Measurements from ENCODE around the gene RBM33. TPM values are rescaled to one million over a fixed set of nuclear protein-coding genes. Genes with fewer than 3 reads are reported as not detected.
A peak's percentile ranks its signal among the peaks of the same experiment; 100 is the strongest.

Gene RBM33
- total RNA-seq, 1 donor = 21.9 TPM

DNA sequence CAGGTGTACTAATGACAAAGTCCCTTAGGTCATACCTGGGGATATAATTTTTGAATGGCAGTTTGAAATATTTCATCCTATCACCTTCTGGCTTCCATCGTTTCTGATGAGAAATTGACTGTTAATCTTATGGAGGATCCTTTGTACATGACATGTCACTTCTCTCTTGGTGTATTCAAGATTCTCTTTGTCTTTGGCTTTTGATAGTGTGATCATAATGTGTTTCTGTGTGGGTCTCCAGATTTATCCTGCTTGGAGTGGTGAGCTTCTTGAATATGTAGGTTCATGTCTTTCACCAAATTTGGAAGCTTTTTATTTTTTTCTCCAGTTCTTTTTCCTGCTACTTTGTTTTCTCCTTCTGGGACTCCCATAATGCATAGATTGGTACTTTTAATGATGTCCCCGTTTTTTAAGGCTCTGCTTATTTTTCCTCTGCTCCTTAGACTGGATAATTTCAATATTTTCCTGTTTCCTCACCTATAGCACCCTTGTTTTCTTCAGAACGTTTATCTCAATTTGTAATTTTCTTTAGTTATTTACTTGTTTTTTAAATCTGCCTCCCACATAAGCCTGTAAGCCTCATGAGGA lies 4.4 kb downstream of the RBM33 start:
- no peak overlapping the region for H3K4me3 ChIP-seq (ENCODE audit: low read depth, low read length)
- TF ChIP-seq, protein P1, sequence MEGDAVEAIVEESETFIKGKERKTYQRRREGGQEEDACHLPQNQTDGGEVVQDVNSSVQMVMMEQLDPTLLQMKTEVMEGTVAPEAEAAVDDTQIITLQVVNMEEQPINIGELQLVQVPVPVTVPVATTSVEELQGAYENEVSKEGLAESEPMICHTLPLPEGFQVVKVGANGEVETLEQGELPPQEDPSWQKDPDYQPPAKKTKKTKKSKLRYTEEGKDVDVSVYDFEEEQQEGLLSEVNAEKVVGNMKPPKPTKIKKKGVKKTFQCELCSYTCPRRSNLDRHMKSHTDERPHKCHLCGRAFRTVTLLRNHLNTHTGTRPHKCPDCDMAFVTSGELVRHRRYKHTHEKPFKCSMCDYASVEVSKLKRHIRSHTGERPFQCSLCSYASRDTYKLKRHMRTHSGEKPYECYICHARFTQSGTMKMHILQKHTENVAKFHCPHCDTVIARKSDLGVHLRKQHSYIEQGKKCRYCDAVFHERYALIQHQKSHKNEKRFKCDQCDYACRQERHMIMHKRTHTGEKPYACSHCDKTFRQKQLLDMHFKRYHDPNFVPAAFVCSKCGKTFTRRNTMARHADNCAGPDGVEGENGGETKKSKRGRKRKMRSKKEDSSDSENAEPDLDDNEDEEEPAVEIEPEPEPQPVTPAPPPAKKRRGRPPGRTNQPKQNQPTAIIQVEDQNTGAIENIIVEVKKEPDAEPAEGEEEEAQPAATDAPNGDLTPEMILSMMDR (IDR thresholded peaks at IDR 0.05; ENCODE audit: insufficient read depth, low read length) = no peak
- no peak for DNase-seq (ENCODE audit: low read depth)

DNA sequence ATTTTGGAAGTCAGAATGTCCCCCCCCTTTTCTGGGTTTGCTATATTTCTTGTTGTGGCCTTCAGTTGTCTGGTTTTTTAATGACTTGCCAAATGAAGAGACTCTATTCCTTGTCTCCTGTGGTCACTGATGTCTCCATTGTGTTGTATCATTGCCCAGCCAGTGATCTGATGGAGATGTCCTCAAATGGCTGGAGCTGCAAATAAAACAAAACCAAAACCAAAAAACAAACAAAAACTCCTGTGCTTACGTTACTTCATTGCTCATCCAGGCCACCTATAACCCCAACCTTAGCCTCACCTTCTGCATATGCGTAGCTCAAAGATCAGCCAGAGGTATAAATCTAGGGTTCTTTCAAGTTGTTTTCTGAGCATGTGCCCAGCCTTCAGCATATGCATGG lies 5.1 kb downstream of the RBM33 start:
- no peak for DNase-seq (ENCODE audit: low read depth)
- TF ChIP-seq, protein P1 (IDR thresholded peaks at IDR 0.05; ENCODE audit: insufficient read depth, low read length) = no peak
- no peak overlapping the region for H3K4me3 ChIP-seq (ENCODE audit: low read depth, low read length)

DNA sequence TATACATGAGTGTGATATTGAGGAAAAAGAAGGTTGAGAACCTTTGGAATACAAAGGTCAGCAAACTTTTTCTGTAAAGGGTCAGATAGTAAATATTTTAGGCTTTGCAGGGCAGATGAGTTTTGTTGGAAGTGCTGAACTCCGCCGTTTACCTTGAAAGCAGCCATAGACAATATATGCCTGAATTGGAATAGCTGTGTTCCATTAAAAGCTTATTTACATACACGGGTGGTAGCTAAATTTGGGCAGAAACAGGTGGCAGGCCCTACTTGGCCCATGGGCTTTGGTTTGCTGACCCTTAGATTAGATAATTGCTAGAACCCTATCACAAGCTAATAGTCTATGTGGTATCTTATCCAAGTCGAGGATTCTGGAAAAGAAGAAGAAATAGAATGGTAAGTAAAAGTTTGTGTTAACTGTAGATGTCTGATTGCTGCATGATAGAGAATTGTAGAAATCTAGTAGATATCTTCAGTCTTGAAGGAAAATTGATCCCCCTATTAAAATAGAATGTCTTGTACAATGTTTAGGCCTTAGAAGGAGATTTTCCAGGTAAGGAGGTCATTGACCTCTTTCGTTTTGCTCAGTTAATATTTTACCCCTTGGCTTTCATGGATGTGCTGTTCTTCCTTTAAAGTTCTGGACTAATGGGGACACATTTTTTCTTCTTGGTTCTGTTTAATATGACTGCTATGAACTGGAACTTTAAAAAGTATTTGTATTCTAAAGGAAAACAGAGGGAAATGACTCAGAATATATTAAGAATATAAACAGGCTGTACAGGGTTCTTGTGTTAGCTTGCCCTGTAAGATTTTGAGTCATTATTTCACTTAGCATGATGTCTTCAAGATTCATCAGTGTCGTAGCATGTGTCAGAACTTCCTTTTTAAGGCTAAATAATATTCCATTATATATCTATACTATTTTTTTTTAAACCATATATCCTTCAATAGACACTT lies 8.0 kb downstream of the RBM33 start:
- no peak overlapping the region for H3K4me3 ChIP-seq (ENCODE audit: low read depth, low read length)

GRCh38 chr7:155653803-155654202 lies 9.3 kb downstream of the RBM33 start:
- TF ChIP-seq, protein P1 (IDR thresholded peaks at IDR 0.05; ENCODE audit: insufficient read depth, low read length) = no peak
- H3K4me3 ChIP-seq (ENCODE audit: low read depth, low read length) = no peak overlapping the region
- peak; percentile 81 for DNase-seq (ENCODE audit: low read depth)

More for the DNA sequence above, 8.0 kb downstream of the RBM33 start:
- DNase-seq (ENCODE audit: low read depth) = peak; percentile 16
- TF ChIP-seq, protein P1 (IDR thresholded peaks at IDR 0.05; ENCODE audit: insufficient read depth, low read length) = no peak

DNA sequence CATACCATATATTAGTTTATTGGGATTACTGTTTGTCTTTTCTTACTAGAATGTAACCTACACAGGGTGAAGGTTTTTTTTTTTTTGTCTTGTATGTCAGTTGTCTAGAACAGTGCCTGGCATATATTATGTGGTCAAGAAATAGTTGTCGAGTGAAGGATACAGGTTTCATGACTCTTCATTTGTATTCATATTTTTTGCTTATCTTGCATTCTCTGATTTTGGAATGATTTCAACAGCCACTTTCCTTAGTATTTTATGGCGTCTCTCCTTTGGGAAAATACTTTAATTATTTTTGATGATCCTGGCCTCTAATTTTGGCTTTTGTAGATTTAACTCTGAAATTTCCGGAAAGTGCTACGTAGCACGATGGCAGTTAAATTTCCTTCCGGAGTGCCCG lies 12.4 kb downstream of the RBM33 start:
- no peak for DNase-seq (ENCODE audit: low read depth)
- TF ChIP-seq, protein P1 (IDR thresholded peaks at IDR 0.05; ENCODE audit: insufficient read depth, low read length) = no peak
- H3K4me3 ChIP-seq (ENCODE audit: low read depth, low read length) = no peak overlapping the region

GRCh38 chr7:155660059-155660757 lies 15.7 kb downstream of the RBM33 start:
- no peak overlapping the region for H3K4me3 ChIP-seq (ENCODE audit: low read depth, low read length)
- peak; percentile 9 for DNase-seq (ENCODE audit: low read depth)
- TF ChIP-seq, protein P1 (IDR thresholded peaks at IDR 0.05; ENCODE audit: insufficient read depth, low read length) = no peak

All from fibroblast of the aortic adventitia (primary cell).